ENCODE results near the gene FANCC. TPM values are rescaled to one million over a fixed set of nuclear protein-coding genes. Genes with fewer than 3 reads are reported as not detected.

The FANCC gene
- total and polyA plus RNA-seq, 2 of the 13 experiments (the other 11 are each of a cell fraction or from before 2014, with no cell fraction given) = 7.4 to 8.6 TPM

GRCh38 chr9:95070549-95071021 is 246.9 kb downstream of the FANCC start (continued):
- TF ChIP-seq HNF1B (CRISPR knock-in tag; IDR thresholded peaks at IDR 0.05) (no peak), NONO (IDR thresholded peaks at IDR 0.05) (no peak), NONO (CRISPR knock-in tag; conservative IDR thresholded peaks at IDR 0.05) (0 out of 2 replicates have a peak, but pooled peaks have one; percentile 20), PHF8 (CRISPR knock-in tag; IDR thresholded peaks at IDR 0.05) (no peak), NCOR1 (IDR thresholded peaks at IDR 0.05; ENCODE audit: borderline replicate concordance, low read length) (0 out of 2 replicates have a peak, but pooled peaks have one; percentile 23), ZNF296 (CRISPR knock-in tag; conservative IDR thresholded peaks at IDR 0.05) (no peak), XBP1 (CRISPR knock-in tag; IDR thresholded peaks at IDR 0.05) (no peak), ZNF205 (CRISPR knock-in tag; IDR thresholded peaks at IDR 0.05) (no peak), RBM22 (optimal IDR thresholded peaks at IDR 0.05; ENCODE audit: low read length) (no peak), NCOA1 (CRISPR knock-in tag; IDR thresholded peaks at IDR 0.05) (no peak), RFX5 (IDR thresholded peaks at IDR 0.05; ENCODE audit: low read depth, low read length) (no peak), NAIF1 (CRISPR knock-in tag; IDR thresholded peaks at IDR 0.05; ENCODE audit: borderline replicate concordance) (no peak), ZNF503 (CRISPR knock-in tag; IDR thresholded peaks at IDR 0.05) (no peak), SRF (IDR thresholded peaks at IDR 0.05; ENCODE audit: low read depth, low read length) (no peak), ZNF674 (CRISPR knock-in tag; IDR thresholded peaks at IDR 0.05; ENCODE audit: low read depth) (no peak), IKZF1 (IDR thresholded peaks at IDR 0.05) (no peak), MYC (CRISPR knock-in tag; IDR thresholded peaks at IDR 0.05; ENCODE audit: borderline replicate concordance) (peak; percentile 18; the same call in 1 of the 2 replicates), ZNF770 (CRISPR knock-in tag; IDR thresholded peaks at IDR 0.05) (no peak), ZNF572 (CRISPR knock-in tag; IDR thresholded peaks at IDR 0.05) (no peak), ZNF430 (CRISPR knock-in tag; IDR thresholded peaks at IDR 0.05) (no peak), SSRP1 (CRISPR knock-in tag; IDR thresholded peaks at IDR 0.05) (no peak), ZNF878 (CRISPR knock-in tag; IDR thresholded peaks at IDR 0.05) (no peak), KLF11 (CRISPR knock-in tag; IDR thresholded peaks at IDR 0.05) (no peak), ZBTB26 (CRISPR knock-in tag; IDR thresholded peaks at IDR 0.05; ENCODE audit: borderline replicate concordance) (0 out of 2 replicates have a peak, but pooled peaks have one; percentile 44), MED8 (CRISPR knock-in tag; IDR thresholded peaks at IDR 0.05; ENCODE audit: insufficient replicate concordance) (no peak), SIX1 (CRISPR knock-in tag; IDR thresholded peaks at IDR 0.05; ENCODE audit: borderline replicate concordance) (no peak), HNRNPUL1 (IDR thresholded peaks at IDR 0.05; ENCODE audit: low read depth, low read length) (no peak)
